Measurements from ENCODE around the gene IL17RA.

Gene IL17RA, protein sequence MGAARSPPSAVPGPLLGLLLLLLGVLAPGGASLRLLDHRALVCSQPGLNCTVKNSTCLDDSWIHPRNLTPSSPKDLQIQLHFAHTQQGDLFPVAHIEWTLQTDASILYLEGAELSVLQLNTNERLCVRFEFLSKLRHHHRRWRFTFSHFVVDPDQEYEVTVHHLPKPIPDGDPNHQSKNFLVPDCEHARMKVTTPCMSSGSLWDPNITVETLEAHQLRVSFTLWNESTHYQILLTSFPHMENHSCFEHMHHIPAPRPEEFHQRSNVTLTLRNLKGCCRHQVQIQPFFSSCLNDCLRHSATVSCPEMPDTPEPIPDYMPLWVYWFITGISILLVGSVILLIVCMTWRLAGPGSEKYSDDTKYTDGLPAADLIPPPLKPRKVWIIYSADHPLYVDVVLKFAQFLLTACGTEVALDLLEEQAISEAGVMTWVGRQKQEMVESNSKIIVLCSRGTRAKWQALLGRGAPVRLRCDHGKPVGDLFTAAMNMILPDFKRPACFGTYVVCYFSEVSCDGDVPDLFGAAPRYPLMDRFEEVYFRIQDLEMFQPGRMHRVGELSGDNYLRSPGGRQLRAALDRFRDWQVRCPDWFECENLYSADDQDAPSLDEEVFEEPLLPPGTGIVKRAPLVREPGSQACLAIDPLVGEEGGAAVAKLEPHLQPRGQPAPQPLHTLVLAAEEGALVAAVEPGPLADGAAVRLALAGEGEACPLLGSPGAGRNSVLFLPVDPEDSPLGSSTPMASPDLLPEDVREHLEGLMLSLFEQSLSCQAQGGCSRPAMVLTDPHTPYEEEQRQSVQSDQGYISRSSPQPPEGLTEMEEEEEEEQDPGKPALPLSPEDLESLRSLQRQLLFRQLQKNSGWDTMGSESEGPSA

DNA sequence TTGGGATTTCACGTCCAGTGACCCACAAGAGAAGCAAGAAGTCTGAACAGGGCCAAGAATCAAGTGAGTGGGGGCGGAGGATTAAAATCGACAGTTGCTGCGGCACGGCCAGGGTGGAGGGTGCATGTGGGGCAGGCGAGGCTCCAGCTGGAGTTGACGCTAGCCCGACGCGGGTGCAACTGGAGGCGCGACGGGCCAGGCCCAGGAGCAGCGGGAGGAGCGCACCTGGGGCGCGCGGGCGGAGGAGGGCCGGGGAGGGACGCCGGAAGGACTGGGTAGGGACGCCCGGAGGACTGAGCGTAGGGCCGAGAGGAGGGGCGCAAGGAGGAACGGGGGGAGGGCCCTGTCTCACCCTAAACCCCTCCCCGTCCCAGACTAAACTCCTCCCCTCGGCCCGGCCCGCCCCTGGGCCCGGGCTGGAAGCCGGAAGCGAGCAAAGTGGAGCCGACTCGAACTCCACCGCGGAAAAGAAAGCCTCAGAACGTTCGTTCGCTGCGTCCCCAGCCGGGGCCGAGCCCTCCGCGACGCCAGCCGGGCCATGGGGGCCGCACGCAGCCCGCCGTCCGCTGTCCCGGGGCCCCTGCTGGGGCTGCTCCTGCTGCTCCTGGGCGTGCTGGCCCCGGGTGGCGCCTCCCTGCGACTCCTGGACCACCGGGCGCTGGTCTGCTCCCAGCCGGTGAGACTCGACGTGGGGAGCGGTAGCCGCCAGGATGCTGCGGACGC lies at the start of gene IL17RA:
Gene IL17RA, plus strand, starts transcription at position 447 of the 723 bp plus-strand sequence. Its CDS starts 92 bp downstream, at position 539.
- Histone ChIP-seq H3K4me3 (ENCODE audit: low read depth, low read length) (peak within 1 kb of the TSS; percentile 65), H3K4me1 (ENCODE audit: control insufficient read depth, insufficient read depth, low read length) (no peaks in the 10 kb centered on the region; the same call in 1 of the 2 replicates), H3K36me3 (ENCODE audit: control insufficient read depth in 2 of 2, insufficient read depth in 1 of 2, low read length in 2 of 2) (no peaks in the 10 kb centered on the region), H3K27ac (ENCODE audit: extremely low read depth, low read depth, low read length) (peak within 1 kb of the TSS; percentile 53; the same call in 1 of the 2 replicates), H3K9me3 (ENCODE audit: control insufficient read depth, insufficient read depth, low read depth, low read length) (no peaks in the 10 kb centered on the region)
- POLR2A ChIA-PET: interaction anchor here (0.5 kb wide), 1 partner anchor 14 kb away, joined by 4 read pairs; no protein-coding TSS in a partner anchor
- CTCF ChIA-PET: interaction anchor here (0.6 to 0.7 kb wide), 2 partner anchors 41 to 78 kb away, joined by 3 to 5 read pairs; no protein-coding TSS in a partner anchor
- TF ChIP-seq ZNF623 (tag by site-specific recombination; IDR thresholded peaks at IDR 0.05): no peak
- no peak for TF ChIP-seq ZNF596 (tag by site-specific recombination; IDR thresholded peaks at IDR 0.05)
- TF ChIP-seq ZNF561 (tag by site-specific recombination; IDR thresholded peaks at IDR 0.05; ENCODE audit: borderline replicate concordance): peak; percentile 56
- no peak for TF ChIP-seq ZNF558 (tag by site-specific recombination; IDR thresholded peaks at IDR 0.05)
- peak; percentile 68; the same call in 1 of the 2 replicates for TF ChIP-seq ZBTB17 (tag by site-specific recombination; IDR thresholded peaks at IDR 0.05)
- TF ChIP-seq, protein P1, sequence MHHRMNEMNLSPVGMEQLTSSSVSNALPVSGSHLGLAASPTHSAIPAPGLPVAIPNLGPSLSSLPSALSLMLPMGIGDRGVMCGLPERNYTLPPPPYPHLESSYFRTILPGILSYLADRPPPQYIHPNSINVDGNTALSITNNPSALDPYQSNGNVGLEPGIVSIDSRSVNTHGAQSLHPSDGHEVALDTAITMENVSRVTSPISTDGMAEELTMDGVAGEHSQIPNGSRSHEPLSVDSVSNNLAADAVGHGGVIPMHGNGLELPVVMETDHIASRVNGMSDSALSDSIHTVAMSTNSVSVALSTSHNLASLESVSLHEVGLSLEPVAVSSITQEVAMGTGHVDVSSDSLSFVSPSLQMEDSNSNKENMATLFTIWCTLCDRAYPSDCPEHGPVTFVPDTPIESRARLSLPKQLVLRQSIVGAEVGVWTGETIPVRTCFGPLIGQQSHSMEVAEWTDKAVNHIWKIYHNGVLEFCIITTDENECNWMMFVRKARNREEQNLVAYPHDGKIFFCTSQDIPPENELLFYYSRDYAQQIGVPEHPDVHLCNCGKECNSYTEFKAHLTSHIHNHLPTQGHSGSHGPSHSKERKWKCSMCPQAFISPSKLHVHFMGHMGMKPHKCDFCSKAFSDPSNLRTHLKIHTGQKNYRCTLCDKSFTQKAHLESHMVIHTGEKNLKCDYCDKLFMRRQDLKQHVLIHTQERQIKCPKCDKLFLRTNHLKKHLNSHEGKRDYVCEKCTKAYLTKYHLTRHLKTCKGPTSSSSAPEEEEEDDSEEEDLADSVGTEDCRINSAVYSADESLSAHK (tag by site-specific recombination; IDR thresholded peaks at IDR 0.05): no peak
- TF ChIP-seq ZNF341 (tag by site-specific recombination; IDR thresholded peaks at IDR 0.05; ENCODE audit: low read depth): peak; percentile 96
- TF ChIP-seq ZBTB8A (tag by site-specific recombination; IDR thresholded peaks at IDR 0.05): peak; percentile 91
- peak; percentile 61; the same call in 1 of the 2 replicates for TF ChIP-seq ZNF792 (tag by site-specific recombination; IDR thresholded peaks at IDR 0.05)
- TF ChIP-seq, protein P2, sequence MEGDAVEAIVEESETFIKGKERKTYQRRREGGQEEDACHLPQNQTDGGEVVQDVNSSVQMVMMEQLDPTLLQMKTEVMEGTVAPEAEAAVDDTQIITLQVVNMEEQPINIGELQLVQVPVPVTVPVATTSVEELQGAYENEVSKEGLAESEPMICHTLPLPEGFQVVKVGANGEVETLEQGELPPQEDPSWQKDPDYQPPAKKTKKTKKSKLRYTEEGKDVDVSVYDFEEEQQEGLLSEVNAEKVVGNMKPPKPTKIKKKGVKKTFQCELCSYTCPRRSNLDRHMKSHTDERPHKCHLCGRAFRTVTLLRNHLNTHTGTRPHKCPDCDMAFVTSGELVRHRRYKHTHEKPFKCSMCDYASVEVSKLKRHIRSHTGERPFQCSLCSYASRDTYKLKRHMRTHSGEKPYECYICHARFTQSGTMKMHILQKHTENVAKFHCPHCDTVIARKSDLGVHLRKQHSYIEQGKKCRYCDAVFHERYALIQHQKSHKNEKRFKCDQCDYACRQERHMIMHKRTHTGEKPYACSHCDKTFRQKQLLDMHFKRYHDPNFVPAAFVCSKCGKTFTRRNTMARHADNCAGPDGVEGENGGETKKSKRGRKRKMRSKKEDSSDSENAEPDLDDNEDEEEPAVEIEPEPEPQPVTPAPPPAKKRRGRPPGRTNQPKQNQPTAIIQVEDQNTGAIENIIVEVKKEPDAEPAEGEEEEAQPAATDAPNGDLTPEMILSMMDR (tag by site-specific recombination; IDR thresholded peaks at IDR 0.05): no peak
- no peak for TF ChIP-seq SCRT1 (tag by site-specific recombination; IDR thresholded peaks at IDR 0.05; ENCODE audit: borderline replicate concordance)
- 0 out of 2 replicates have a peak, but pooled peaks have one; percentile 16 for TF ChIP-seq ZBTB48 (tag by site-specific recombination; IDR thresholded peaks at IDR 0.05)
- TF ChIP-seq ZIC2 (tag by site-specific recombination; IDR thresholded peaks at IDR 0.05): peak; percentile 84
- peak; percentile 95 for TF ChIP-seq ZNF777 (tag by site-specific recombination; IDR thresholded peaks at IDR 0.05; ENCODE audit: borderline replicate concordance)
- TF ChIP-seq WT1 (tag by site-specific recombination; IDR thresholded peaks at IDR 0.05): peak; percentile 56
- peak; percentile 56 for TF ChIP-seq ZNF335 (tag by site-specific recombination; conservative IDR thresholded peaks at IDR 0.05)
- TF ChIP-seq, protein P3, sequence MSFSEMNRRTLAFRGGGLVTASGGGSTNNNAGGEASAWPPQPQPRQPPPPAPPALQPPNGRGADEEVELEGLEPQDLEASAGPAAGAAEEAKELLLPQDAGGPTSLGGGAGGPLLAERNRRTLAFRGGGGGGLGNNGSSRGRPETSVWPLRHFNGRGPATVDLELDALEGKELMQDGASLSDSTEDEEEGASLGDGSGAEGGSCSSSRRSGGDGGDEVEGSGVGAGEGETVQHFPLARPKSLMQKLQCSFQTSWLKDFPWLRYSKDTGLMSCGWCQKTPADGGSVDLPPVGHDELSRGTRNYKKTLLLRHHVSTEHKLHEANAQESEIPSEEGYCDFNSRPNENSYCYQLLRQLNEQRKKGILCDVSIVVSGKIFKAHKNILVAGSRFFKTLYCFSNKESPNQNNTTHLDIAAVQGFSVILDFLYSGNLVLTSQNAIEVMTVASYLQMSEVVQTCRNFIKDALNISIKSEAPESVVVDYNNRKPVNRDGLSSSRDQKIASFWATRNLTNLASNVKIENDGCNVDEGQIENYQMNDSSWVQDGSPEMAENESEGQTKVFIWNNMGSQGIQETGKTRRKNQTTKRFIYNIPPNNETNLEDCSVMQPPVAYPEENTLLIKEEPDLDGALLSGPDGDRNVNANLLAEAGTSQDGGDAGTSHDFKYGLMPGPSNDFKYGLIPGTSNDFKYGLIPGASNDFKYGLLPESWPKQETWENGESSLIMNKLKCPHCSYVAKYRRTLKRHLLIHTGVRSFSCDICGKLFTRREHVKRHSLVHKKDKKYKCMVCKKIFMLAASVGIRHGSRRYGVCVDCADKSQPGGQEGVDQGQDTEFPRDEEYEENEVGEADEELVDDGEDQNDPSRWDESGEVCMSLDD (tag by site-specific recombination; IDR thresholded peaks at IDR 0.05): peak; percentile 54; the same call in 1 of the 2 replicates
- TF ChIP-seq ZBTB21 (tag by site-specific recombination; IDR thresholded peaks at IDR 0.05): no peak
- TF ChIP-seq PRDM1 (tag by site-specific recombination; IDR thresholded peaks at IDR 0.05): no peak
- TF ChIP-seq, protein P4, sequence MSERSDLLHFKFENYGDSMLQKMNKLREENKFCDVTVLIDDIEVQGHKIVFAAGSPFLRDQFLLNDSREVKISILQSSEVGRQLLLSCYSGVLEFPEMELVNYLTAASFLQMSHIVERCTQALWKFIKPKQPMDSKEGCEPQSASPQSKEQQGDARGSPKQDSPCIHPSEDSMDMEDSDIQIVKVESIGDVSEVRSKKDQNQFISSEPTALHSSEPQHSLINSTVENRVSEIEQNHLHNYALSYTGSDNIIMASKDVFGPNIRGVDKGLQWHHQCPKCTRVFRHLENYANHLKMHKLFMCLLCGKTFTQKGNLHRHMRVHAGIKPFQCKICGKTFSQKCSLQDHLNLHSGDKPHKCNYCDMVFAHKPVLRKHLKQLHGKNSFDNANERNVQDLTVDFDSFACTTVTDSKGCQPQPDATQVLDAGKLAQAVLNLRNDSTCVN (tag by site-specific recombination; optimal IDR thresholded peaks at IDR 0.05): peak; percentile 93
- TF ChIP-seq, protein P5, sequence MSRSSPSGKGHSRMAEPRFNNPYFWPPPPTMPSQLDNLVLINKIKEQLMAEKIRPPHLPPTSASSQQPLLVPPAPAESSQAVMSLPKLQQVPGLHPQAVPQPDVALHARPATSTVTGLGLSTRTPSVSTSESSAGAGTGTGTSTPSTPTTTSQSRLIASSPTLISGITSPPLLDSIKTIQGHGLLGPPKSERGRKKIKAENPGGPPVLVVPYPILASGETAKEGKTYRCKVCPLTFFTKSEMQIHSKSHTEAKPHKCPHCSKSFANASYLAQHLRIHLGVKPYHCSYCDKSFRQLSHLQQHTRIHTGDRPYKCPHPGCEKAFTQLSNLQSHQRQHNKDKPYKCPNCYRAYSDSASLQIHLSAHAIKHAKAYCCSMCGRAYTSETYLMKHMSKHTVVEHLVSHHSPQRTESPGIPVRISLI (tag by site-specific recombination; IDR thresholded peaks at IDR 0.05): no peak
- 0 out of 2 replicates have a peak, but pooled peaks have one; percentile 24 for TF ChIP-seq ZNF24 (tag by site-specific recombination; IDR thresholded peaks at IDR 0.05)
- TF ChIP-seq, protein P6, sequence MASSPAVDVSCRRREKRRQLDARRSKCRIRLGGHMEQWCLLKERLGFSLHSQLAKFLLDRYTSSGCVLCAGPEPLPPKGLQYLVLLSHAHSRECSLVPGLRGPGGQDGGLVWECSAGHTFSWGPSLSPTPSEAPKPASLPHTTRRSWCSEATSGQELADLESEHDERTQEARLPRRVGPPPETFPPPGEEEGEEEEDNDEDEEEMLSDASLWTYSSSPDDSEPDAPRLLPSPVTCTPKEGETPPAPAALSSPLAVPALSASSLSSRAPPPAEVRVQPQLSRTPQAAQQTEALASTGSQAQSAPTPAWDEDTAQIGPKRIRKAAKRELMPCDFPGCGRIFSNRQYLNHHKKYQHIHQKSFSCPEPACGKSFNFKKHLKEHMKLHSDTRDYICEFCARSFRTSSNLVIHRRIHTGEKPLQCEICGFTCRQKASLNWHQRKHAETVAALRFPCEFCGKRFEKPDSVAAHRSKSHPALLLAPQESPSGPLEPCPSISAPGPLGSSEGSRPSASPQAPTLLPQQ (tag by site-specific recombination; IDR thresholded peaks at IDR 0.05): peak; percentile 54; the same call in 1 of the 2 replicates
